Mesenchymal stem cell (in vitro differentiated cells and primary cell): ENCODE results near the gene NCBP2L.

Experiments used
- DNase-seq: peaks from one replicate; pipeline ENCODE4 v3.0.0-alpha.2; 2013
- H2AFZ ChIP-seq: one replicate; pipeline ENCODE4 v1.6.1; 2013; ENCODE audit warnings: low read depth, mild to moderate bottlenecking, control low read depth, inconsistent platforms, low read length, moderate library complexity
- H2AK5ac ChIP-seq: 2 replicates; pipeline ENCODE4 v1.6.1; 2013; ENCODE audit warnings: low read length, moderate library complexity, mild to moderate bottlenecking, inconsistent platforms; ENCODE audit not compliant: severe bottlenecking
- H2BK120ac ChIP-seq: one replicate; pipeline ENCODE4 v1.6.1; 2013; ENCODE audit warnings: low read depth, mild to moderate bottlenecking, inconsistent platforms, low read length, moderate library complexity
- H2BK12ac ChIP-seq, 2 experiments: one replicate each; pipeline ENCODE4 v1.6.1; 2013; ENCODE audit warnings: inconsistent platforms in 2 of 2, low read length in 2 of 2, mild to moderate bottlenecking in 2 of 2, moderate library complexity in 2 of 2, control low read depth in 1 of 2
- H2BK15ac ChIP-seq: one replicate; pipeline ENCODE4 v1.6.1; 2013; ENCODE audit warnings: mild to moderate bottlenecking, low read depth, inconsistent platforms; ENCODE audit not compliant: poor library complexity, severe bottlenecking
- H2BK5ac ChIP-seq: 2 replicates; pipeline ENCODE4 v1.6.1; 2013; ENCODE audit warnings: low read depth, mild to moderate bottlenecking, low read length, control low read depth, inconsistent platforms; ENCODE audit not compliant: poor library complexity, severe bottlenecking
- H3K14ac ChIP-seq, 2 experiments: one replicate each; pipeline ENCODE4 v1.6.1; 2013; ENCODE audit warnings: inconsistent platforms in 2 of 2, low read length in 2 of 2, control low read depth in 1 of 2, mild to moderate bottlenecking in 1 of 2, moderate library complexity in 1 of 2
- H3K18ac ChIP-seq, 2 experiments: one replicate each; pipeline ENCODE4 v1.6.1; 2013; ENCODE audit warnings: inconsistent platforms in 2 of 2, low read length in 2 of 2, control low read depth in 1 of 2, low read depth in 1 of 2, mild to moderate bottlenecking in 1 of 2
- H3K23ac ChIP-seq, 2 experiments: one replicate each; pipeline ENCODE4 v1.6.1; 2013; ENCODE audit warnings: inconsistent platforms in 2 of 2, low read length in 2 of 2, mild to moderate bottlenecking in 2 of 2, moderate library complexity in 2 of 2, control low read depth in 1 of 2
- H3K27ac ChIP-seq: 2 replicates; pipeline ENCODE4 v1.5.1; 2013; ENCODE audit warnings: mild to moderate bottlenecking, moderate library complexity, low read length, control low read depth, inconsistent platforms; ENCODE audit not compliant: poor library complexity, severe bottlenecking
- H3K27me3 ChIP-seq, 2 experiments: 2 replicates each; pipeline versions ENCODE4 v1.6.1 to v1.7.0; 2013; ENCODE audit warnings: low read length in 2 of 2, mild to moderate bottlenecking in 2 of 2, moderate library complexity in 2 of 2, control low read depth in 1 of 2, inconsistent platforms in 1 of 2; ENCODE audit not compliant: control insufficient read depth in 1 of 2, insufficient read depth in 1 of 2
- H3K36me3 ChIP-seq, 2 experiments: 2 replicates each; pipeline versions ENCODE4 v1.6.1 to v1.7.0; 2013; ENCODE audit warnings: low read length in 2 of 2, control low read depth in 1 of 2, inconsistent platforms in 1 of 2, low read depth in 1 of 2, mild to moderate bottlenecking in 1 of 2; ENCODE audit not compliant: insufficient read depth in 2 of 2, control insufficient read depth in 1 of 2
- H3K4ac ChIP-seq, 2 experiments: one replicate each; pipeline ENCODE4 v1.6.1; 2013; ENCODE audit warnings: inconsistent platforms in 2 of 2, low read length in 2 of 2, mild to moderate bottlenecking in 2 of 2, moderate library complexity in 2 of 2, control low read depth in 1 of 2, low read depth in 1 of 2
- H3K4me1 ChIP-seq: 2 replicates; pipeline ENCODE4 v1.6.1; 2013; ENCODE audit warnings: low read depth, low read length, control low read depth; ENCODE audit not compliant: control insufficient read depth, insufficient read depth
- H3K4me2 ChIP-seq: 2 replicates; pipeline ENCODE4 v1.6.1; 2013; ENCODE audit warnings: low read length, mild to moderate bottlenecking, inconsistent platforms; ENCODE audit not compliant: poor library complexity, severe bottlenecking
- H3K4me3 ChIP-seq, 2 experiments: 2 replicates each; pipeline versions ENCODE4 v1.5.1 to v1.7.0; 2013; ENCODE audit warnings: low read length in 2 of 2, mild to moderate bottlenecking in 2 of 2, control low read depth in 1 of 2, low read depth in 1 of 2; ENCODE audit not compliant: insufficient read depth in 1 of 2
- H3K79me1 ChIP-seq: replicated peaks from 2 replicates; pipeline ENCODE4 v1.6.1; 2013; ENCODE audit warnings: mild to moderate bottlenecking, control low read depth, low read length, inconsistent platforms; ENCODE audit not compliant: poor library complexity, severe bottlenecking
- H3K9ac ChIP-seq: 2 replicates; pipeline ENCODE4 v1.7.0; 2013; ENCODE audit warnings: mild to moderate bottlenecking, low read length, moderate library complexity
- H3K9me3 ChIP-seq: 2 replicates; pipeline ENCODE4 v1.7.0; 2013; ENCODE audit warnings: mild to moderate bottlenecking, low read length; ENCODE audit not compliant: control insufficient read depth
- H4K8ac ChIP-seq: one replicate; pipeline ENCODE4 v1.6.1; 2013; ENCODE audit warnings: inconsistent platforms, mild to moderate bottlenecking, low read length, moderate library complexity
- H4K91ac ChIP-seq: one replicate; pipeline ENCODE4 v1.6.1; 2013; ENCODE audit warnings: mild to moderate bottlenecking, low read length, inconsistent platforms
- WGBS: methylation state at CpG from one replicate; pipeline ENCODE4 v1.1.7; 2013; ENCODE audit warnings: mixed read lengths; 5-methylcytosine and 5-hydroxymethylcytosine counted together

Gene NCBP2L

GRCh38 chrX:107736781-107737531 lies 40.6 kb upstream of the NCBP2L start:
- H2BK15ac ChIP-seq: no peak overlapping the region

GRCh38 chrX:107738272-107738671 lies 39.3 kb upstream of the NCBP2L start:
- H3K4ac ChIP-seq: no peak overlapping the region
- no peak overlapping the region for H2BK12ac ChIP-seq
- no peaks in the 10 kb centered on the region for H3K9me3 ChIP-seq
- no peak overlapping the region for H3K14ac ChIP-seq
- H3K4me3 ChIP-seq: no peak overlapping the region
- no peak for DNase-seq
- no peak overlapping the region for H2AK5ac ChIP-seq
- no peak overlapping the region for H3K9ac ChIP-seq
- H2BK5ac ChIP-seq: no peak overlapping the region
- peaks cover 15% of the 10 kb centered on the region for H3K4me1 ChIP-seq
- WGBS: 83% methylated on average over 1 of the region's 5 CpGs
- H3K79me1 ChIP-seq: no peaks in the 10 kb centered on the region
- H2BK15ac ChIP-seq: no peak overlapping the region
- H4K91ac ChIP-seq: no peak overlapping the region
- no peak overlapping the region for H3K23ac ChIP-seq
- peak overlapping the region in 1 of 2 experiments; percentile 40 for H3K18ac ChIP-seq
- H2AFZ ChIP-seq: no peak overlapping the region
- H3K4me2 ChIP-seq: no peak overlapping the region
- H2BK120ac ChIP-seq: no peak overlapping the region
- H3K27ac ChIP-seq: no peak overlapping the region
- no peak overlapping the region for H4K8ac ChIP-seq
- peaks cover 0 to 89% of the 10 kb centered on the region in 2 experiments for H3K27me3 ChIP-seq
- H3K36me3 ChIP-seq: no peaks in the 10 kb centered on the region

More at GRCh38 chrX:107736781-107737531, 40.6 kb upstream of the NCBP2L start:
- Histone ChIP-seq H2BK120ac (no peak overlapping the region), H3K4me1 (peaks cover 11% of the 10 kb centered on the region), H3K9me3 (no peaks in the 10 kb centered on the region), H2AFZ (no peak overlapping the region), H3K36me3 (no peaks in the 10 kb centered on the region), H3K23ac (no peak overlapping the region), H3K9ac (no peak overlapping the region), H2BK5ac (no peak overlapping the region), H4K8ac (peak overlapping the region; percentile 14), H3K18ac (peak overlapping the region in 1 of 2 experiments; percentile 33), H4K91ac (no peak overlapping the region), H3K14ac (no peak overlapping the region), H3K79me1 (no peaks in the 10 kb centered on the region), H3K4ac (peak overlapping the region in 1 of 2 experiments; percentile 51), H2AK5ac (no peak overlapping the region), H2BK12ac (peak overlapping the region in 1 of 2 experiments; percentile 84), H3K4me3 (no peak overlapping the region), H3K4me2 (no peak overlapping the region), H3K27me3 (peaks cover 0 to 78% of the 10 kb centered on the region in 2 experiments), H3K27ac (no peak overlapping the region)
- peak; percentile 8 for DNase-seq
- 34% methylated on average over 7 of the region's 8 CpGs for WGBS

- DNase-seq: no peak
- Histone ChIP-seq H2BK15ac (peak overlapping the region; percentile 28), H2BK5ac (no peak overlapping the region)
Observed at GRCh38 chrX:107738768-107739167, 38.8 kb upstream of the NCBP2L start.

GRCh38 chrX:107739541-107739940 lies 38.0 kb upstream of the NCBP2L start:
- H3K14ac ChIP-seq: no peak overlapping the region
- 94% methylated on average over 3 of the region's 3 CpGs for WGBS
- peaks cover 15% of the 10 kb centered on the region for H3K4me1 ChIP-seq
- no peak overlapping the region for H3K4me3 ChIP-seq
- H3K9ac ChIP-seq: no peak overlapping the region
- no peak overlapping the region for H4K8ac ChIP-seq
- no peak overlapping the region for H2BK120ac ChIP-seq
- no peak for DNase-seq
- H4K91ac ChIP-seq: no peak overlapping the region
- H3K18ac ChIP-seq: no peak overlapping the region
- no peak overlapping the region for H3K27ac ChIP-seq
- no peak overlapping the region for H2AFZ ChIP-seq
- H3K9me3 ChIP-seq: no peaks in the 10 kb centered on the region
- H3K4ac ChIP-seq: no peak overlapping the region
- peak overlapping the region; percentile 48 for H2BK15ac ChIP-seq
- H3K36me3 ChIP-seq: no peaks in the 10 kb centered on the region
- H3K79me1 ChIP-seq: no peaks in the 10 kb centered on the region
- H2BK12ac ChIP-seq: no peak overlapping the region
- H2BK5ac ChIP-seq: no peak overlapping the region
- peaks cover 0 to 89% of the 10 kb centered on the region in 2 experiments for H3K27me3 ChIP-seq
- H3K4me2 ChIP-seq: no peak overlapping the region
- no peak overlapping the region for H2AK5ac ChIP-seq
- H3K23ac ChIP-seq: no peak overlapping the region

More at GRCh38 chrX:107738768-107739167, 38.8 kb upstream of the NCBP2L start:
- peak overlapping the region in 1 of 2 experiments; percentile 23 for H2BK12ac ChIP-seq
- no peaks in the 10 kb centered on the region for H3K79me1 ChIP-seq
- H2AFZ ChIP-seq: no peak overlapping the region
- no peak overlapping the region for H2AK5ac ChIP-seq
- peaks cover 15% of the 10 kb centered on the region for H3K4me1 ChIP-seq
- no peak overlapping the region for H3K27ac ChIP-seq
- H3K9me3 ChIP-seq: no peaks in the 10 kb centered on the region
- no peaks in the 10 kb centered on the region for H3K36me3 ChIP-seq
- H3K4me2 ChIP-seq: no peak overlapping the region
- H4K91ac ChIP-seq: no peak overlapping the region
- H3K14ac ChIP-seq: no peak overlapping the region
- WGBS: 88% methylated on average over 7 of the region's 8 CpGs
- H4K8ac ChIP-seq: no peak overlapping the region
- H3K18ac ChIP-seq: peak overlapping the region in 1 of 2 experiments; percentile 64
- H3K23ac ChIP-seq: no peak overlapping the region
- peaks cover 0 to 90% of the 10 kb centered on the region in 2 experiments for H3K27me3 ChIP-seq
- H3K4ac ChIP-seq: no peak overlapping the region
- no peak overlapping the region for H3K4me3 ChIP-seq
- no peak overlapping the region for H3K9ac ChIP-seq
- peak overlapping the region; percentile 19 for H2BK120ac ChIP-seq
